Measurements from ENCODE around the gene ENDOG. TPM values are rescaled to one million over a fixed set of nuclear protein-coding genes. Genes with fewer than 3 reads are reported as not detected.

Gene ENDOG
- total and polyA plus RNA-seq, 2 experiments from 2014 or later: 18.9 to 32.6 TPM

- no peaks in the 10 kb centered on the region for H3K36me3 ChIP-seq (replicated peaks; ENCODE audit: insufficient read depth, low read depth)
- no peaks in the 10 kb centered on the region for H3K27me3 ChIP-seq
- H3K4me3 ChIP-seq: no peak overlapping the region
- TF ChIP-seq EZH2 (IDR thresholded peaks at IDR 0.05; ENCODE audit: borderline replicate concordance): no peak
- no peak for TF ChIP-seq CTCF (IDR thresholded peaks at IDR 0.05; ENCODE audit: poor library complexity)
- no peak for TF ChIP-seq EZH2phosphoT487 (IDR thresholded peaks at IDR 0.05; ENCODE audit: low read depth, severe bottlenecking, unreplicated experiment)
- no peak overlapping the region for H3K27ac ChIP-seq
- no peaks in the 10 kb centered on the region for H4K20me1 ChIP-seq (ENCODE audit: insufficient read depth, poor library complexity, severe bottlenecking)
- H2AFZ ChIP-seq: no peak overlapping the region
- H3K9me2 ChIP-seq (replicated peaks; ENCODE audit: insufficient read depth): no peaks in the 10 kb centered on the region
- 94% methylated on average over 6 of the region's 6 CpGs for WGBS (ENCODE audit: low lambda C conversion rate, missing lambda C conversion rate)
- no peaks in the 10 kb centered on the region for H3K9me3 ChIP-seq (ENCODE audit: low read depth)
- DNase-seq (ENCODE audit: low spot score): no peak
- peaks cover 12% of the 10 kb centered on the region for H3K4me1 ChIP-seq (ENCODE audit: insufficient read depth)
- H3K4me2 ChIP-seq: no peak overlapping the region
- H3K79me2 ChIP-seq: peaks cover 24% of the 10 kb centered on the region
These were observed 32.9 kb upstream of the ENDOG start for GRCh38 chr9:128785427-128785826.

GRCh38 chr9:128786681-128787601, 31.4 kb upstream of the ENDOG start, which contains the start of gene TBC1D13:
TBC1D13 (plus strand) TSS chr9:128787253; CDS start chr9:128787354, 101 bp downstream.
- no peaks in the 10 kb centered on the region for H3K36me3 ChIP-seq (replicated peaks; ENCODE audit: insufficient read depth, low read depth)
- no peaks in the 10 kb centered on the region for H3K9me3 ChIP-seq (ENCODE audit: low read depth)
- peak; percentile 92 for DNase-seq (ENCODE audit: low spot score)
- 13% methylated on average over 35 of the region's 64 CpGs for WGBS (ENCODE audit: low lambda C conversion rate, missing lambda C conversion rate)
- H3K27me3 ChIP-seq: no peaks in the 10 kb centered on the region
- H2AFZ ChIP-seq: peak within 1 kb of the TSS; percentile 98
- no peaks in the 10 kb centered on the region for H4K20me1 ChIP-seq (ENCODE audit: insufficient read depth, poor library complexity, severe bottlenecking)
- H3K27ac ChIP-seq: peak within 1 kb of the TSS; percentile 71
- no peaks in the 10 kb centered on the region for H3K9me2 ChIP-seq (replicated peaks; ENCODE audit: insufficient read depth)
- TF ChIP-seq EZH2 (IDR thresholded peaks at IDR 0.05; ENCODE audit: borderline replicate concordance) (no peak), EZH2phosphoT487 (IDR thresholded peaks at IDR 0.05; ENCODE audit: low read depth, severe bottlenecking, unreplicated experiment) (no peak), CTCF (IDR thresholded peaks at IDR 0.05; ENCODE audit: poor library complexity) (no peak)
- peaks cover 12% of the 10 kb centered on the region for H3K4me1 ChIP-seq (ENCODE audit: insufficient read depth)
- peaks cover 24% of the 10 kb centered on the region for H3K79me2 ChIP-seq
- peak within 1 kb of the TSS; percentile 81 for H3K4me3 ChIP-seq
- peak within 1 kb of the TSS; percentile 76 for H3K4me2 ChIP-seq

GRCh38 chr9:128787659-128788058, 30.6 kb upstream of the ENDOG start:
- H3K4me2 ChIP-seq: peak overlapping the region; percentile 76
- H2AFZ ChIP-seq: peak overlapping the region; percentile 98
- WGBS (ENCODE audit: low lambda C conversion rate, missing lambda C conversion rate): 11% methylated on average over 7 of the region's 7 CpGs
- no peaks in the 10 kb centered on the region for H3K36me3 ChIP-seq (replicated peaks; ENCODE audit: insufficient read depth, low read depth)
- no peaks in the 10 kb centered on the region for H3K27me3 ChIP-seq
- H3K9me3 ChIP-seq (ENCODE audit: low read depth): no peaks in the 10 kb centered on the region
- peak overlapping the region; percentile 71 for H3K27ac ChIP-seq
- DNase-seq (ENCODE audit: low spot score): peak; percentile 47
- no peaks in the 10 kb centered on the region for H4K20me1 ChIP-seq (ENCODE audit: insufficient read depth, poor library complexity, severe bottlenecking)
- peak overlapping the region; percentile 81 for H3K4me3 ChIP-seq
- TF ChIP-seq EZH2phosphoT487 (IDR thresholded peaks at IDR 0.05; ENCODE audit: low read depth, severe bottlenecking, unreplicated experiment): no peak
- no peak for TF ChIP-seq CTCF (IDR thresholded peaks at IDR 0.05; ENCODE audit: poor library complexity)
- TF ChIP-seq EZH2 (IDR thresholded peaks at IDR 0.05; ENCODE audit: borderline replicate concordance): no peak
- H3K9me2 ChIP-seq (replicated peaks; ENCODE audit: insufficient read depth): no peaks in the 10 kb centered on the region
- peaks cover 12% of the 10 kb centered on the region for H3K4me1 ChIP-seq (ENCODE audit: insufficient read depth)
- peaks cover 24% of the 10 kb centered on the region for H3K79me2 ChIP-seq
